T-helper 1 cell (primary cell): ENCODE results near the gene N4BP3.

Source experiments
- DNase-seq, 5 donors: peaks; one replicate each; pipeline ENCODE4 v3.0.0-alpha.2; 2012 to 2020

The N4BP3 gene

DNA sequence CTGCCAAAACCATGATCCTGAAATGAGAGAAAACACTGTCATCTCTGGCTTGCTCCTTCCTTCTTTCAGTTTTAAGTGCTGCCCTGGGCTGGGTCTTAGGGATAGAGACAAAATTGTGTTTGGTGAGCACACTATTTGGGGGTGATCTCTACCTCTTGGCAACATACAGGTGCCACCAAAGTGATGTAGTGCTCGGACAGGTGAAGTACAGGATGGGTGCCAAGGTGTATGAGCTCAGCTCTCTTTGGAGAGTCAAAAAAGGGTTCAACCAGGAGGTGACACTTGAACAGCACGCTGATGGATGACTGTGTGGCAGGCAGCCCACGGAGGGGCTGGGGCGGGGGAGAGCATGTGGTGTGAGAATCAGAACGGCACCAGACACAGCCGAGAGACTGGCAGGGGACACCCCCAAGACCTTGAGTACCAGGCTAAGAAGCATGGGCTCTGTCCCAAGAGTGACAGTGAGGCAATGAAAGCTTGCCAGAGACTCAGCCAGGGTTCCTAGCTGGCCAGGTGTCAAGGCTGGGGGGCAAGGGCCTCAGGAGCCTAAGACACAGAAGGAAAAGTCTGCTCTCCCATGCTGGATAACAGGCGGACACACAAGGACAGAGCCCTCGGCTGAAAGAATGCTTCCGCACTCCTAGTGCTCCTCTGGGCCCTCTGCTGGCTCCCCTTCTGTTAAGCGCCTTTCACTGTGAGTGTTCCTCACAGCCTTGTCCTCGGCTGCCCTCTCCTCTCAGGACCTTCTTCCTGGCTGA lies 37.8 kb downstream of the N4BP3 start:
- no peak for DNase-seq

- no peak for DNase-seq
These were observed 39.4 kb downstream of the N4BP3 start for GRCh38 chr5:178152491-178153444.

GRCh38 chr5:178153530-178154340 lies 40.4 kb downstream of the N4BP3 start, which contains the start of gene NHP2:
TSS of gene NHP2 (minus strand) at chr5:178153885. CDS start at chr5:178153817, 68 bp downstream.
- peak; percentile 91 to 98 (median 96) for DNase-seq

DNA sequence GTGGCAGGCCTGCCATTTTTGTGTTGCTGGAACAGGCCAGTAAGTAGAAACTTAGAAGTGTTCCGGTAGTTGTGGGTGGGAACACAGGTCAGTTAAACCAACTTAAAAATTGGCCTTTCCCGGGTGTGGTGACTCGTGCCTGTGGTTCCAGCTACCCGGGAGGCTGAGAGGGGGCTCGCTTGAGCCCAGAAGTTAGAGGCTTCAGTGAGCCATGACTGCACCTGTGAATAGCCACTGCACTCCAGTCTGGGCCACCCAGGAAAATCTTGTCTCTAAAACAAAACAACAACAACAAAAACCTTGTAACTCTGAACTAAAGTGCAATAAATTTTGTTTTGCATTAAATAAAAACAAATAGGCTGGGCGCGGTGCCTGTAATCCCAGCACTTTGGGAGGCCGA lies 41.7 kb downstream of the N4BP3 start:
- no peak for DNase-seq

DNA sequence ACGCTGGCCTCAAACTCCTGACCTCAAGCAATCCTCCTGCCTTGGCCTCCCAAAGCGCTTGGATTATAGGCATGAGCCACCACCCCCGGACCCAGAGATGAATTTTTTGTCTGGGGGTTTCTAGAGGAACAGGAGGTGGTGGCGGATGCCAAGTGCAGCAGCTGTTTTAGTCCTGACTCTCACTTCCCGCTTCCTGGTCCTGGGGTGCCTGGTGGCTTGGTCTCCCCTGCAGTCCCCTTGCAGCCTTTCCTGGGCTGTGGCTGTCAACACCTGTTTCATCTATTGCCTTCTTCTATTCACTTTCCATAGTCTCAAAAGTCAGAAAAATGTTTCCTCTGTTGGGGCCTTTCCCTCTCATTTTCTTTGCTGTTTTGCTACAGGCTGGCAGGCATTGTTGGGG lies 46.8 kb downstream of the N4BP3 start:
- DNase-seq = no peak

DNA sequence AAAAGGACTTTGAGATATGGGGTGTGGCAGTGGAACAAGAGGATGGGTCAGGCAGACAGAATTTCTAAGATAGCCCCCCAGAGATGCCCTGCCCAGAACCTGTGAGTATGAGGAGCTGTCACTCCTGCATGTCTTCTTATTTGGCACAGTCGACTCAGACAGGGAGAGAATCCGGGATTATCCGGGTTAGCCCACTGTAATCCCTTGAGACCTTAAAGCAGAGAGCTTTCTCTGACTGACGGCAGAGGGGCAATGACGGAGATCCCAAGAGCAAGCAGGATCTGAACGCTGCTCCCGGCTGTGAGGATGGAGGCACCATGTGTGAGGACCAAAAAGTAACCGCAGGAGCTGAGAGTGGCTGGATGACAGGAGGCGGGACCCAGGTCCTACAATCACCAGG lies 49.1 kb downstream of the N4BP3 start:
- no peak for DNase-seq

- DNase-seq = peak; percentile 75 to 91 (median 82)
These were observed 50.7 kb downstream of the N4BP3 start for GRCh38 chr5:178163772-178164735.

- no peak for DNase-seq
These were observed 52.2 kb downstream of the N4BP3 start for GRCh38 chr5:178165581-178165980.

DNA sequence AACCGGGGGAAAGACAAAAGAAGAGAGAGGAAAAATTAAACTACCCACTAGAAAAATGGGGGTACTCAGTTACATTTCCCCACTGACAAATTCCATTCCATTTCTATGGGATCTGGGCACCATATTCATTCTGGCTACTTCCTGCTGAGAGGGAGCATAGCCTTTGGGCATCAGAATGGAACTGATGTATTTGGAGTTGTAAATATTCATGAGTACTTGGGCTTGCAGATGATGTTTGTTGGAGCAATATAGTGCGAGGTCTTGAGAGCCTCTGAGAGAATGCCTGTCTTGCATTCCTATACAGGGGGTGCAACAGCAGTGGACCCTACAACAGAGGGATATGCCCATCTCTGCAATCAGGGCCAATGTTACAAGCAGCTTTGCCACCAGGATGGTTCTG lies 57.1 kb downstream of the N4BP3 start:
- no peak for DNase-seq

DNA sequence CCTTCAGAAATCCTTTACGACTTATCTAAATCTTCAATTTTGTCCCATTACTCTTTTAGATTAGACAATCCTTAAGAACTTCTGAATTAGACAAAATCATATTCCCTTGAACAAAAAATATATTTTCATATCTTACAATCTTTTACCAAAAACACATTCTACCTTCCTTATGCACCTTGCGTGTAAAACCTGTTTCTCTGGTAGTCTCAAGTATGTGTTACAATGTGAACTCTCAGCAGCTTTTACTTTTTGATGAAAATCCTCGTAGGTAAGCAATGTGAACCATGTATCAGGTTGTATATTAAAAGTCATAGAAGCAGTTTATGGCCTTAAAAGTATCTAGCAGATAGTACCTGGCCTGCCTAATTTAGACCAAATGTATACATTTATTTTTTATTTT lies 61.1 kb downstream of the N4BP3 start:
- no peak for DNase-seq
